ENCODE measurements around the gene UBR4. TPM values are rescaled to one million over a fixed set of nuclear protein-coding genes. Genes with fewer than 3 reads are reported as not detected.
"Not testable (repeated sequence)": the region's sequence is repeated elsewhere in the genome, so short reads cannot be mapped to it uniquely, and the experiment has no call there.

UBR4 gene
- total RNA-seq, 4 donors from 2014 or later, result 132 to 268 (median 170) TPM

GRCh38 chr1:19239876-19240275, 29.8 kb upstream of the UBR4 start:
- no peak for DNase-seq (ENCODE audit: extremely low spot score)
- intact Hi-C loops (cut with DNase I), result loop anchor here (5.0 kb wide), 2 partner anchors 33 to 58 kb away; no protein-coding TSS in a partner anchor
- Histone ChIP-seq H3K9me3 (no peaks in the 10 kb centered on the region), H3K36me3 (peaks cover 40 to 98% (median 93%) of the 10 kb centered on the region in 4 donors), H3K27me3 (no peaks in the 10 kb centered on the region), H3K4me3 (no peak overlapping the region), H3K4me1 (peaks cover 3 to 9% (median 8%) of the 10 kb centered on the region in 4 donors), H3K27ac (replicated peaks in 1 of 4) (no peak overlapping the region)
- 87% methylated on average over 7 of the region's 7 CpGs for WGBS
- TF ChIP-seq CTCF (IDR thresholded peaks at IDR 0.05), result no peak
- no peak for TF ChIP-seq POLR2A (IDR thresholded peaks at IDR 0.05; ENCODE audit: low read depth)

GRCh38 chr1:19234224-19234623, 24.2 kb upstream of the UBR4 start:
- peaks cover 13 to 33% (median 33%) of the 10 kb centered on the region in 4 donors for H3K4me1 ChIP-seq
- 96% methylated on average over 3 of the region's 3 CpGs for WGBS
- peaks cover 22 to 99% (median 88%) of the 10 kb centered on the region in 4 donors for H3K36me3 ChIP-seq
- no peak overlapping the region for H3K4me3 ChIP-seq
- DNase-seq (ENCODE audit: extremely low spot score), result no peak
- H3K27me3 ChIP-seq, result no peaks in the 10 kb centered on the region
- H3K9me3 ChIP-seq, result no peaks in the 10 kb centered on the region
- TF ChIP-seq POLR2A (IDR thresholded peaks at IDR 0.05; ENCODE audit: low read depth), result no peak
- no peak for TF ChIP-seq EP300 (IDR thresholded peaks at IDR 0.05)
- H3K27ac ChIP-seq (replicated peaks in 1 of 4), result peak overlapping the region; percentile 68 to 84 (median 71)
- intact Hi-C loops (cut with DNase I), result no loop called here

- H3K9me3 ChIP-seq, result no peaks in the 10 kb centered on the region
- H3K4me3 ChIP-seq, result no peak overlapping the region
- peaks cover 13 to 33% (median 33%) of the 10 kb centered on the region in 4 donors for H3K4me1 ChIP-seq
- no peak for TF ChIP-seq POLR2A (IDR thresholded peaks at IDR 0.05; ENCODE audit: low read depth)
- TF ChIP-seq CTCF (IDR thresholded peaks at IDR 0.05), result peak in 2 of 3 experiments; percentile 23 to 32
- peak in 1 of 2 donors; percentile 39 for TF ChIP-seq POLR2AphosphoS5 (IDR thresholded peaks at IDR 0.05)
- DNase-seq (ENCODE audit: extremely low spot score), result no peak
- no peaks in the 10 kb centered on the region for H3K27me3 ChIP-seq
- H3K36me3 ChIP-seq, result peaks cover 15 to 92% (median 84%) of the 10 kb centered on the region in 4 donors
- intact Hi-C loops (cut with DNase I), result no loop called here
- peak overlapping the region; percentile 68 to 84 (median 71) for H3K27ac ChIP-seq (replicated peaks in 1 of 4)
Measured at GRCh38 chr1:19232524-19232846, 22.4 kb upstream of the UBR4 start.

GRCh38 chr1:19231736-19232523, 21.9 kb upstream of the UBR4 start:
- intact Hi-C loops (cut with DNase I); H3K9me3 ChIP-seq; DNase-seq (ENCODE audit: extremely low spot score); H3K4me3 ChIP-seq; H3K27me3 ChIP-seq: not testable (repeated sequence)
- peaks cover 13 to 33% (median 33%) of the 10 kb centered on the region in 4 donors for H3K4me1 ChIP-seq
- WGBS, result 77% methylated on average over 16 of the region's 16 CpGs
- H3K27ac ChIP-seq (replicated peaks in 1 of 4), result peak overlapping the region; percentile 68 to 84 (median 71)
- H3K36me3 ChIP-seq, result peaks cover 12 to 92% (median 84%) of the 10 kb centered on the region in 4 donors

DNA sequence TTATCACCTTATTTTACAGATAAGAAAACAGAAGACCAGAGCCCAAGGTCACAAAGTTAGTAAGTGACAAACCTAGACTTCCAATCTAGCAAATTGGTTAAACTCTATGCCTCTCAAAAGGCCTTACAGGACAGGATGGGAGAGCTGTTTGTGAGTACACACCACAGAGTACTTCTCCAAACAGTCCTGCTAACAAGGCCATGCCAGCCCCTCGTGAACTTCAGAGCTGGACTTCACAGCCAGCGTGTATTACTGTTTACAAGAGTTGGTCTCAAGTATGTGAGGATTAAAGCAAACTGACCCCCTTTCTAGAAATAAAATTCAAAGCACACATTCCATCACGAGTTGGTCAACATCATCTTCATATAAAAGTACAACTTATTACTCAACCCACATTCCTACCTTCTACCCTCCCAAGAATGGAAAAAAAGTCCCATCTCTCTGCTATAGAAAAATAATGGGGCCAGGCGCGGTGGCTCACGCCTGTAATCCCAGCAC, 19.8 kb upstream of the UBR4 start:
- H3K4me1 ChIP-seq, result peaks cover 13 to 33% (median 33%) of the 10 kb centered on the region in 4 donors
- no peak overlapping the region for H3K4me3 ChIP-seq
- no peaks in the 10 kb centered on the region for H3K27me3 ChIP-seq
- TF ChIP-seq POLR2AphosphoS5 (IDR thresholded peaks at IDR 0.05) (no peak), CTCF (IDR thresholded peaks at IDR 0.05) (no peak), EP300 (IDR thresholded peaks at IDR 0.05) (no peak), POLR2A (IDR thresholded peaks at IDR 0.05; ENCODE audit: low read depth) (no peak)
- no peak for DNase-seq (ENCODE audit: extremely low spot score)
- no peak overlapping the region for H3K27ac ChIP-seq (replicated peaks in 1 of 4)
- peaks cover 21 to 93% (median 84%) of the 10 kb centered on the region in 4 donors for H3K36me3 ChIP-seq
- WGBS, result 88% methylated on average over 6 of the region's 6 CpGs
- intact Hi-C loops (cut with DNase I), result no loop called here
- no peaks in the 10 kb centered on the region for H3K9me3 ChIP-seq

Measured in esophagus muscularis mucosa (tissue), 4 donors.